ENCODE measurements around the gene MAGEL2.

The MAGEL2 gene

GRCh38 chr15:23647421-23648370 lies at the start of gene MAGEL2:
TSS of gene MAGEL2 (minus strand) at chr15:23647867. CDS start at chr15:23647742, 125 bp downstream.
- DNase-seq (ENCODE audit: low spot score), result no peak

- no peak for DNase-seq (ENCODE audit: low spot score)
Measured at GRCh38 chr15:23695282-23695681, 47.6 kb upstream of the MAGEL2 start.

GRCh38 chr15:23694592-23694991 lies 46.9 kb upstream of the MAGEL2 start:
- no peak for DNase-seq (ENCODE audit: low spot score)

- no peak for DNase-seq (ENCODE audit: low spot score)
Measured at GRCh38 chr15:23690450-23690852, 42.8 kb upstream of the MAGEL2 start.

- DNase-seq (ENCODE audit: low spot score), result no peak
Measured at GRCh38 chr15:23690015-23690414, 42.3 kb upstream of the MAGEL2 start.

- DNase-seq (ENCODE audit: low spot score), result peak; percentile 39
Measured at GRCh38 chr15:23687143-23687470, 39.4 kb upstream of the MAGEL2 start, which contains the start of gene NDN. TSS of gene NDN (minus strand) at chr15:23687305. CDS start at chr15:23687217, 88 bp downstream.

GRCh38 chr15:23686466-23687142 lies 38.9 kb upstream of the MAGEL2 start:
- DNase-seq (ENCODE audit: low spot score), result peak; percentile 3

GRCh38 chr15:23671481-23671880 lies 23.8 kb upstream of the MAGEL2 start:
- no peak for DNase-seq (ENCODE audit: low spot score)

GRCh38 chr15:23670970-23671369 lies 23.3 kb upstream of the MAGEL2 start:
- DNase-seq (ENCODE audit: low spot score), result no peak

GRCh38 chr15:23663232-23663631 lies 15.6 kb upstream of the MAGEL2 start:
- no peak for DNase-seq (ENCODE audit: low spot score)

- DNase-seq (ENCODE audit: low spot score), result no peak
Measured at GRCh38 chr15:23648920-23649515, 1.4 kb upstream of the MAGEL2 start.

- no peak for DNase-seq (ENCODE audit: low spot score)
Measured at GRCh38 chr15:23647001-23647295, 719 bp downstream of the MAGEL2 start.

GRCh38 chr15:23646165-23647000 lies 1.3 kb downstream of the MAGEL2 start:
- no peak for DNase-seq (ENCODE audit: low spot score)

GRCh38 chr15:23645371-23646164 lies 2.1 kb downstream of the MAGEL2 start:
- DNase-seq (ENCODE audit: low spot score), result no peak

GRCh38 chr15:23644829-23645228 lies 2.8 kb downstream of the MAGEL2 start:
- no peak for DNase-seq (ENCODE audit: low spot score)

- peak; percentile 49 for DNase-seq (ENCODE audit: low spot score)
Measured at GRCh38 chr15:23642413-23643044, 5.1 kb downstream of the MAGEL2 start.

- no peak for DNase-seq (ENCODE audit: low spot score)
Measured at GRCh38 chr15:23634181-23634580, 13.5 kb downstream of the MAGEL2 start.

GRCh38 chr15:23629234-23629805 lies 18.3 kb downstream of the MAGEL2 start:
- no peak for DNase-seq (ENCODE audit: low spot score)

- no peak for DNase-seq (ENCODE audit: low spot score)
Measured at GRCh38 chr15:23628612-23629233, 18.9 kb downstream of the MAGEL2 start.

- no peak for DNase-seq (ENCODE audit: low spot score)
Measured at GRCh38 chr15:23616536-23616935, 31.1 kb downstream of the MAGEL2 start.

Data from kidney capillary endothelial cell (primary cell).